Panc1 (cell line): Measurements from ENCODE around the gene SFSWAP.

ENCODE experiments used
- CTCF ChIP-seq: fragments of 450-650 bp; IDR thresholded peaks from 2 replicates; pipeline ENCODE4 v1.5.1; 2017; ENCODE audit warnings: mild to moderate bottlenecking
- POLR2AphosphoS5 ChIP-seq: IDR thresholded peaks from 2 replicates; pipeline ENCODE4 v1.6.1; 2012; ENCODE audit warnings: mild to moderate bottlenecking, low read depth, low read length, moderate library complexity

- TF ChIP-seq CTCF (no peak), POLR2AphosphoS5 (no peak)
Measured at GRCh38 chr12:131841547-131841946, 130.7 kb downstream of the SFSWAP start.
